GM19035 (cell line): ENCODE data around the gene MYH7.

Experiments used
- ATAC-seq: cut with Tn5 transposase; IDR thresholded peaks from one replicate; pipeline ENCODE4 v1.9.1; 2021; ENCODE audit not compliant: unreplicated experiment

The MYH7 gene

DNA sequence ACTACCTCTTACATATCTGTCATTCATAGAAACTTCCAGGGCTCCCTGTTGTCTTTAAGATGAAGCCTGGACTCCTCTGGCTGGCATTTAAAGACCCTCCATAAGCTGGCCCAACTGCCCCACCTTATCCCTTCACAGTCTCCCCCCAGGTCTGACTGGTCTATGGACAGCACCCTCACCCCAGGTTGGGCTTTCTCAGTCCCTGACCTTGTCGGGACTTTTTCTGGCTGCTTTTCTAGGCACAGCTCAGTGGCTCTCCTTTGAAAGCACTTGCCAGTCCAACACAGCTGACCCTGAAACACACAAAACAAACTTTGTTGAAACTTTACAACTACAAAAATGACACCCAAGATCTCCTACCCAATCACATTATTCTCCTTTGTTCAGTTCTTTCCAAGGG, 13.9 kb upstream of the MYH7 start:
- ATAC-seq = no peak

DNA sequence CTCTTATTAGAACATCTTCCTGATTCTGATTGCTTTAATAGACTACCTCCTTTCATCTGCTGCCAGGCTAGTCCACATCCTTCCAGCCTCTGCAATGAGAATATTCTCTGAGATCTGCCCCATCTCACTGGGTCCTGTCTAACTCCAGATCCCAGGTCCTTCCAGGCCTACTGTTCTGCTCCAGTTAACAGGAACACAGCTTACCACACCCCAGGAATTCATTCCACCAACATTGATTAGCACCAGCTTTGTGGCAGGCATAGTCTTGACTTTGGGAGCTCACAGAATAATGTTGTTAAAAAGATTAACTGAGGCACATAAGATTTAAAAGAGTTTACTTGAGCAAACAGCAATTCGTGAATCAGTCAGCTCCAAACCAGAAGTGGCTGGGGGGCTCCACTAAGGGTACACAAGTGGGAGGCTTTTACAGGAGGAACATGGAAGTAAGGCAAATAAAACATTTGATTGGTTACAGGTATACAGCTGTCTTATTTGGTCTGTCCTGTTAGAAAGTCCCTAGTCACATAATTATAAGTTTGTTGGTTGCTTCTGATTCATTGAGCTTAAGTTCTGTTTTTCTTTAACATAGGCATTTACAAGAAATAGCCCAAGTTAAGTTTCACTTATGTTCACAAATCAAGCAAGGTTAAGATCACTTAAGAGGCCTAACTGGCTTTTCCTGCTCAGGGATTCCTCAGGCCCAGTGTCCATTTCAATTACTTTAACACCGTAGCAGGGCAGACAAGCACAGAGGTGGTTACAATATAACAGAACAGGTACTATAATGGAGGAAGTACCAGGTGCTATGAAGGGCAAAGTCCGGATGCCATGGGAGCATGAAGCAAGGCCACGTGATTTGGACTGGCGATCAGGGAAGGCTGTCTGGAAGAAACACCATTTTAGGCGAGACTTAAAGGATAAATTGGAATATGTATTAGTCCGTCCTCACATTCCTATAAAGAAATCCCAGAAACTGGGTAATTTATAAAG, 12.2 kb upstream of the MYH7 start:
- ATAC-seq = no peak

DNA sequence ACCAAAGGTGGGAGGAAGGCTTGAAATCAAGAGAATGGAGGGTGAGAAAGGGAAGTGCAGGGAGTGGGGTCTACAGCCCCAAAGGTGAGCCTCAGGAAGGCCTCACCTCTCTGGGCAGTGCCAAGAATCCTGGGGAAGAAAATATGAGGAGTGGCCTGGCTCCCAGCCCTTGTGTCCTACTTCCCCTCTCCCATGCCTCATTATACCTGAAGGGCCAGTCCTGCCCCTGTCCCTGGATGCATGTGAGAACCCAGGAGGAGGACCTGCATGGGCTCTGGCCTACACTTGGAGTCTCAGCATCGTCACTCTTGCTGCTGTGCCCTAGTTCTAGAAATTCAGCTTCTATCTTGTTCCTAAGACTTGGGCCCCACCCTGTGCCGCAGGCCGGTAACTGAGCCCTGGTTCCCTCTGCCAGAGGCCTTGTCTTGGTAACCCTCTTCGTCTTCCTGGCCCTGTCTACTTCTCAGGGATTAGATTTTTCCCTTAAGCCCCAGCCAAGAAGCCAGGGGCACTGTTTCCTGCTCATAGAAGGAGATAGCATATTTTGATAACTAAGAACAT, 10.9 kb upstream of the MYH7 start:
- no peak for ATAC-seq

DNA sequence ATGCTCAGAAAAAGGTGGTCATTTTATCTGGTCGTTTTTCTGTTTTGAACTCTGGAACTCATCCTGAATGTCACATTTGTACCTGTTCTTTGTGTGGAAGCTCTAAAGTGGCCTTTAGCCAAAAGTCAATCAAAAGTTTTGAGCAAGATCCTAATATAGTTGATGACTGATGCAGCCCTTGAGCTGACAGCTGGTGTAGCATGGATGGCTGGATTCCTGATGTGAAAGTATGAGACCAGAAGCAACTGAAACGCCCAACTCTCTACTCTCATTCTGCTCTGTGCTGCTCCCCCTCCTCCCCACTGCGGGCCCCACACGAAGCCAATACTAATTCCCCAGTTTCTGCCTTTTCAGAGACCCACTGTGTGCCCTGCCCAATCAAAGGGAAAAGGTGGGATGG, 10.3 kb upstream of the MYH7 start:
- ATAC-seq = no peak

- ATAC-seq = no peak
These were observed 8.9 kb upstream of the MYH7 start for GRCh38 chr14:23444314-23444713.

GRCh38 chr14:23443881-23444280, 8.4 kb upstream of the MYH7 start:
- ATAC-seq = no peak

DNA sequence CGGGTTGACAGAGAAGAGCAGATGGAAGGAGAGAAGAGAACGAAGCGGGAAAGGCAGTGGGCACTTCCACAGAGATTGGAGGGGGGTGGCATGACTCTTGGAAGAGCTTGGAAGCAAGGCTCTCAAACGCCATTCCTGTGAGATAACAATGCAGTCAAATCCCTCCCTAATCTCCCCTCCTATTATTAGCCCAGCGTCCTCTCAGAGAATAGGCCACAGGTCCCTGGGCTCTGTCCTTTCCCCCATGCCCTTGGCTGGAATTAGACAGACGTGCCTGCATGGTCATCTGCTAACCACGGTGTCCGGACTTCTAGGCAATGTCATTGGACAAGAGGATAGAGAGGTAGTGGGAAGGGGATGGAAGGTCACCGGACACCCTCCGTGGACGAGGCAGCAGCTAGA, 8.0 kb upstream of the MYH7 start:
- ATAC-seq = no peak

- no peak for ATAC-seq
These were observed 7.4 kb upstream of the MYH7 start for GRCh38 chr14:23442721-23443356.

DNA sequence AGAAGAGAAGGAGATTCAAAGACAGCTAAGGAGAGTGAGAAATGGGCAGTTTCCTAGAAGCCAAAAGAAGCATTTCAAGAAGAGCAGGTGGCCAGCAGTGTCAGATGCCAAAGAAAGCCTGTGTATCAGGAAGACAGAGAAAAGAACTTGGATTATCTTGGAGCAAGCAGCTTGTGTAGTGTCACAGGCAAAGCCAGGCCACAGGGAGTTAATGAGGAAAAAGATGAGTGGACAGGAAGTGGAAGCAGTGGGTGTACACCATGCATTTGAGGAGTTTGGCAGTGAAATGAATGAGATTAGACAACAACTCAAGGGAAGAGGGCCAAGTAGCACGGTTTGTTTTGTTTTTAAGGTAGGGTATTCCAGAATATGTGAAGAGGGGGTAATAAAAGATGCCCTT, 5.6 kb upstream of the MYH7 start:
- ATAC-seq = no peak

GRCh38 chr14:23439107-23439835, 3.8 kb upstream of the MYH7 start:
- ATAC-seq = no peak

DNA sequence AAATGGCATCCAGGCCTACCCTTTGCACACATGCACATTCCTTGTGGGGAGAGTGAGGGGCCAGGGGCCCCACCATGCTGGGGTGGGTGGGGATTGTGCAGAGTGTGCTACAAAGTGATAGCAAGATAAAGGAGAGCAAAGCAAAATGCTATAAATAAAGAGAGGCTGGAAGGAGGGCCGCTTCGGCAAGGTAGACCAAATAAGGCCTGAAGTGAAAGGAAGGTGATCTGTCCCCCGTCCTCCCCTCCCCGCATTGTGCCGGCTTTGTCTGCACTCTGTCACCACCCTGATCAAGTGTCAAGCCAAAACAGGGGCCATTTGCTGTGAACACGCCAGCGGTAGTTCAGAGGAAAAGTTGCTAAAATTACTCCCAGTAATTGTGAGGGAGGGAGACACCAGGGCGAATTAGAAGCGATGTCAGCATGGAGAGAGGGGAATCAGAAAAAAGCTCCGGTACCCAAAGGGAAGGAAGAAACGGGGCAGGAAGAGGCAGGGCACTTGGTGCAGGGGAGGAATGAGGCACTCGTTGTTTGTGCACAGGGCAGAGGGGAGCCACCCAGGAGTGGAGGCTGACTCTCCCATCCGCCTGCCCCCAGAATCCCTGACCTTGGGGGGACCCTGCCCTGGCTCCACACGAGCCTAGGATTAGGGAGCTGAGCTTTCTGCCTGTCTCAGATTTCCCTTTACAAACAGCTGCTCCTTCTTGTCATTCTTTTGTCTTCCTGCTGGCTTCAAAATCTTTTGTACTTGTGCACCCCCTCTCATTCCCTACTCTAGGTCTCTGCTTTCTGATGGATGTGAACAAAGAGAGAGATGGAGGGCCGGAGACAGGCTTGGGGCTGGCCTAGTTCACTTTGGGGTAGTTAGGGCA, 2.9 kb upstream of the MYH7 start:
- ATAC-seq = no peak

DNA sequence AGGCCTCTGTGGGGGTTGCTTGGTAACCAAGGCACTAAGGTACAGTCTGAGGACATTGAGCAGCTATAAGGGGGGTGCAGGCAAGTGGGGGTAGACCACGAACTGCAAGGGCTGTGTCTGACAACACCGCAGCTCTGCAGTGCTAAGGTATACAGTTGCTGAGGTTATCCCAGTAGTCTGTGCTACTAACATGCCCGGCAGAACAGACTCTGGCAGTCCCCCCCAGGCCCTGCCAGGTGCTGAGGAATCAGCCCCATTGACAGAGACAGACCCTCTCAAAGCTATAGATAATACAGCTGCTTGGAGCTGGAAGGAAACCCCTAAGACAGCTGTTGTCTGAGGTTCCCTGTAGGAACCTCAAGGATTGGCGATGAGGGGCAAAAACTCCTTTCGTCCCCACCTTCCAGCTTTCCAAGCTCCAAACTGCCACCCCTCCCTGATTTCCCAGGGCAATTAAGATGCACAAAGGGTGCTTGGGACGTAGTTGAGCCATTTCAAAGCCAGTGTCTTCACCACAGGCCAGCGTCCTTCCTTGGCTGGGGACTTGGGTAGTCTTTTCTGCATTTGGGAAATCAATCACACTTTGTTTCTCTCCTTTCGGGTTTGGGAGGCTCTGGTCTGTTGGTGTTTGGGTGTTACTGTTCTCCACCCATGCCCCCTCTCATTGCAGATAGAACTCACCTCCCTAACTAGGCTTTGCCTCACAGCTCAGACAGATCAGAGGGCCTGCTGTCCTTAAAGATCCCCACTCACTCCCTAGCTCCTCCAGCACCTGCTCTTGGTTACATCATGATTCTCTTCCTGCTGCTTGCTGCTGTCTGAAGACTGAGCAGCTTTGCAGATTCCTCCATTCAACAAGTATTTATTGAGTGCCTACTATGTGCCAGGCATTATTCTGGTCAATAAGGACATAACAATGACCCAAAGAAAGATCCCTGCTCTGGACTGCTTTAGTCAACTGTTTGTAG, 2.0 kb upstream of the MYH7 start:
- ATAC-seq = no peak

DNA sequence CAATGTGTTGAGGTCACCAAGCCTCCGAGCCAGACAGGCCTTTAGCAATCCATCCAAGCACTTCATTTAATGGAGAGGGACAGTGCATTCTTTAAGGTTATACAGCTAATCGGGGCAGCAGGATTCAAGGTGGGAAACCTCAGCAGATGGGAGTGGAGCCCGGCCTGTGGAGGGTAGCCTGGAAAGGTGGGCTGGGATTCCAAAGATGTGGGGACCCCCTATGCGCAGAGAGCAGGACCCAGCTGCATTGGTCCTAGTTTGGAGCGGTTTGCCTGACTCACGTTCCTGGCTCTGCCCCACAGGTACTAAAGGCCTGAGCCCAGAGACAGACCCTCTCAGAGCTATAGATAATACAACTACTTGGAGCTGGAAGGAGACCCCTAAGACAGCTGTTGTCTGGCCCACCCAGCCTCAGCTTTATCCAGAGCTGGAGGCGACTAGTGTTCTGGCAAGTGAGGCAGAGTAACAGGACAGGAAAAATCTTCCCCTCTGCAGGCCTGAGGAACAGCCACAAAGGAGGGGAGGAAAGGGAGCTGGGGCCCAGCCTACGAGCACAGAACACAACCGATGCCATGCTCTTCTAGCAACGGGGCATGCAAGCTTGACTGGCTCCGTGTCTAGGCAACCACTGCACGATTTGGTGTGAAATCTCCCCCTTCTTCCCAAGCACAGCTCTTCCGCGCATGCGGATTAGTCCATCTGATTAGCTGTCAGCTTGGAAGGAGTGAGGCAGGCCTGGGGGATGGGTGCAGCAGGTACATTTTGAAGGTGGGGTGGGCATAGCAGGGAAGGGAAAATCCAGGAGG, 1.1 kb upstream of the MYH7 start:
- no peak for ATAC-seq

- ATAC-seq = no peak
These were observed 805 bp downstream of the MYH7 start for GRCh38 chr14:23434488-23435222.

GRCh38 chr14:23433457-23433856, 2.0 kb downstream of the MYH7 start:
- no peak for ATAC-seq

DNA sequence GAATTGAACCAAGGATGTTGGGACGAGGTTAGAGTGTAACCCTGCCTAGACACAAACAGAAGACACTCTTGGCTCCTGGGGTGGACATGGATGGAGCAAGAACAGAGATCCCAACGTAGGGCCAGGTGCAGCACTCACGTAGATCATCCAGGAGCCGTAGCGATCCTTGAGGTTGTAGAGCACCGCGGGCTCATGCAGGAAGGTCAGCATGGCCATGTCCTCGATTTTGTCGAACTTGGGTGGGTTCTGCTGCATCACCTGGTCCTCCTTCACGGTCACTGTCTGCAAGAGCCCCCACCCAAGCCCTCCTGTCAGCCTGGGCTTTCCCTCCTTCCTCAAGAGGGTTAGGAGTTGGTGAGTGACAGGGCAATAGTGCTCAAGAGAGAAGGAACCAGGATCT, 2.5 kb downstream of the MYH7 start:
- no peak for ATAC-seq

DNA sequence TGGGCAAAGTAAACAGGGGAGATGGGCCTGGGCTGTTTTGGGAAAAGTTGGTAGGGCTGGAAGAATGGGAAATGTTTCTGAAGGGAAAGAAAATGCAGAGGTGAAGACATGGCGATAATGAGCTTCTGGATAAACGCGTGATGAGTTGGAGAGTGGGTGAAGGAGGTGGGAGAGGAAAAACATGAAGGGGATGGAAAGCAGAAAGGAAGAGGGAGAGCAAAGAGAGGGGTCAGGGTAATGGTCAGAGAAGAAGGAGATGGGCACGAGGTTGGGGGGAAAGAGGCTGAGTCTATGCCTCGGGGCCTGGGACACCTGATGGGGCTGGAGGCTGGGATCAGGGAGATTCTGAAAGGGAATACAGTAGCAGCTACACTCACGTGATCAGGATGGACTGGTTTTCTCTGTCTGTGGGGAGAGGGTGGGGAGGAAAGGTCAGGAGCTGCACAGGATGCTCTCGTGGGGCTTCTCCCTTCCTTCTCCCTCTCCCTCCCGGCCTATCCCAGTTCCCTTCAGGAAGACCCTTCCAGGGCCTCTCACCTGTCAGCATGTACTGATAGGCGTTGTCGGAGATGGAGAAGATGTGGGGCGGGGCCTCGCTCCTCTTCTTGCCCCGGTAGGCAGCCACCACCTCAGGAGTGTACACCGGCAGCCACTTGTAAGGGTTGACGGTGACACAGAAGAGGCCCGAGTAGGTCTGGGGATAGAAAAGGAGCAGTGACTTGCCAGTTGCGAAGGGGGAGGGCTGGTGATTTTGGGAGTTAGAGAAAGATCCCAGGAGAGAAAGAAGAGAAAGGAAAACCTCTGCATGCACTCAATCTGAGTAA, 3.1 kb downstream of the MYH7 start:
- ATAC-seq = no peak
